HG03354 (cell line): ENCODE data around the gene DNAJC1.
"Not testable (repeated sequence)": the region's sequence is repeated elsewhere in the genome, so short reads cannot be mapped to it uniquely, and the experiment has no call there.

Experiments
- ATAC-seq: cut with Tn5 transposase; IDR thresholded peaks from one replicate; pipeline ENCODE4 v1.9.1; 2021; ENCODE audit warnings: mild to moderate bottlenecking; ENCODE audit not compliant: unreplicated experiment, poor library complexity, severe bottlenecking

Gene DNAJC1

DNA sequence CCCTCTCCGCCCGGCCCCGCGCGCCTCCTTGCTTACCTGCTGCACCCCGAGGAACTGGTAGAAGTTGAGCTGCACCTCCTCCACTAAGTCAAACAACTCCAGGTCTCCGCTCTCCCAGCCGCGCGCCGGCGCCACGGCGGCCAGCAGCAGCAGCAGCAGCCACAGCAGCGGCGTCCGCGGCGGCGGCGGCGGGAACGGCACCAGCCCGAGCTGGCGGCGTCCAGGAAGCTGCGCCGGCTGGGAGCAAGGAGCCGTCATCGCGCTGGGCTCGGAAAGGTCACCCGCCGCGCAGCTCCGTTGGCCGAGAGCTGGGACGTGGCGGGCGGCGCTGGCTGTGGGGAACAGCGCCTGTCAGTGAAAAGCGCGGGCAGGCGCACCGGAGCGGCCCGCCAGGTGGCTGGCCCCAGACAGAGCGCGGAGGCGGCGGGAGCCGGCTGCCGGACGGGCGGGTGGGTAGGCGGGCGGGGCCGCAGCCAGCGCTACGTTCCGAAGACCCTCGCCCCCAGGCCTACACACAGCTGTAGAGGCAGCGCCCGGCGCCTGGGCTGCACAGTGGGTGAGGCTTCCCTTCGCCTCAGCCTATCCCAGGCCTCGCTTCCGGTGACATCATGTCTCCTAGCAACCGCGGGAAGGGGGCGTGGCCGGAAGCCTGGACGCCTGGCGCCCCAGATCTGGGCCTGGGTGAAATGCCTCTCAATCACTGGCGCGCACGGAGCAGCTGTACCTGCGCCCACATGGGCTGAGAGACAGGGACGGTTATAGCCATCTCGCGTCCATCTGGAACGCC lies at the start of gene DNAJC1:
TSS of gene DNAJC1 (minus strand) at position 554 of the 787 bp plus-strand sequence. CDS start at position 258, 296 bp downstream.
- peak; percentile 94 for ATAC-seq

DNA sequence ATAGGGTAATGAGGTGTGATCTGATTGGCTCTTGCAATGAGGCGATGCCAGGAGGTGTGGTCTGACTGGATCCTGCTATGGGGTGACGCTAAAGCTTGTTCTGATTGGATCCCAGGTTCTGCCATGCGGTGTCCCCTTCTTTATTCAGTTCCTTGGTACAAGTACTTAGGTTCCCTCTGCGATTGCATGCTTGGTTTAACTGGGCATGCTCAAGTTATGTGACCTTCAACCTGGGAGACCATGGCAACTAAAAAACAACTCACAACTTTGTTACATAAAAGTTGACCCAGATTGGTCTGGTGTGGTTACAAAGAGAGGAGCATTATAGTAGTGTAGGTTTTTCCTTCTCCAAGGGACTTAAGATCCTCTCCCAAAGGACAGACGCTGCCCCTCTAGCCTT lies 49.5 kb upstream of the DNAJC1 start:
- no peak for ATAC-seq

DNA sequence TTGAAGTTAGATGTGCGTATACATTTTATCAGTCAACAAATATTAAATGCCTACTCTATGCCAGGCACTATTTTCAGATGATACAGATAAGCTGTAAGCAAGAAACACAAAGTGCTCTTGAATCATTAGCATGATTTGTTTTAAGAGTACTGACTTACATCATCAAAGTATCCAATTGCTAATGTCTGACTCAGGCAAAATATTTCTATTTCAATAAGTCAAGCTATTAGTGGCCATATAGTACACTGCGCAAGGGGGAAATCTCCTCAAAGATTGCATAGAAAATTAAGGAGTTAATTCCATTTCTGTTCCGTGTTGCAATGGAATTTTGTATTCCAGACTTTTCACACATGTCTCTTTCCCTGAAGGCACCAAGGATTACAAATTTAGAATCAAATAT lies 46.1 kb upstream of the DNAJC1 start:
- ATAC-seq = no peak

DNA sequence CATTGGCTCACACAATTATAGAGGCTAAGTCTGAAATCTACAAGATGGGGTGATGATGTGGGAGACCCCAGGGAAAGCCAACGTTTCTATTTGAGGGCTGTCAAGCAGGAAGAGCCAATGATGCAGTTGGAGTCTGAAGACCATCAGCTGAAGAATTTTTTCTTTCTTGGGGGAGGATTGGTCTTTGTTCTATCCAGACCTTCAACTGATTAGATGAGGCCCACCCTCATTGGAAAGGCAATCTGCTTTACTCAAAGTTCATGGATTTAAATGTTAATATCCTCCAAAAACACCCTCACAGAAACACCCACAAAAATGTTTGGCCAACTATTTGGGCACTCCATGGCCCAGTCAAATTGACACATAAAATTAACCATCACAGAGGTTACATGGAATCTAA lies 44.3 kb upstream of the DNAJC1 start:
- no peak for ATAC-seq

DNA sequence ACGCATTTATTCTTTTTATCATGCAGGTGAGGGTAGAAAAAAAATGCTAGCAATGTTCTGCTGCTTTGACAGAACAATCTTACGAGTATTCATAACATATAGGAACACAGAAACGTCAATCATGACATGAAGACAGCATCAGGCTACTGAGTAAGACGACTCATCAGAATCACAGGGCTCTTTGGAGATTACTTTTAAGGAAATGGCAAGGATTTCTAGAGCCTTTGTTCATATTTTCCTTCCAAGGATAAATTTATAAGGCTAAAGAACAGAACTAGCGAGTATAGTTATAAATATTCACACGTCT lies 39.8 kb upstream of the DNAJC1 start:
- no peak for ATAC-seq

- ATAC-seq = no peak
Measured at GRCh38 chr10:22042557-22043326, 39.2 kb upstream of the DNAJC1 start.

DNA sequence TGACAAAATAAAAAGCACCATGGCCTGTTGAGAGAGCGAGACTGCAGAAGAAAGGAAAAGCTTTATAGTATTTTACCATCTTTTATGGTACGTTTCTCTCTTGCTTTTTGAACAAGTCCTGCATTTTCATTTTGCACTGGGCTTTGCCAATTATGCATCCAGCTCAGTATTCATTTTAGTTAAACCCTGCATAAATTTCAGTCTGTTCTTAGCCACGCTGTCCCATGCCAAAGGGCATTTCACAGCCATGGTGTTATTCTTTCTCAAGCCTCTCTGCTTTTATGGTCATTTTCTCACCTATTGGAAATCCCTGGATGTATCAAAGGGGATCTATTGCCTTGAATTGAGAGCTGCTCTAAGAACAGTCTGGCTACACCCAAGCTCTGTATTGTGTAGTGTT lies 30.8 kb upstream of the DNAJC1 start:
- ATAC-seq = no peak

- not testable (repeated sequence) for ATAC-seq
Measured at GRCh38 chr10:22032268-22032667, 28.7 kb upstream of the DNAJC1 start.

DNA sequence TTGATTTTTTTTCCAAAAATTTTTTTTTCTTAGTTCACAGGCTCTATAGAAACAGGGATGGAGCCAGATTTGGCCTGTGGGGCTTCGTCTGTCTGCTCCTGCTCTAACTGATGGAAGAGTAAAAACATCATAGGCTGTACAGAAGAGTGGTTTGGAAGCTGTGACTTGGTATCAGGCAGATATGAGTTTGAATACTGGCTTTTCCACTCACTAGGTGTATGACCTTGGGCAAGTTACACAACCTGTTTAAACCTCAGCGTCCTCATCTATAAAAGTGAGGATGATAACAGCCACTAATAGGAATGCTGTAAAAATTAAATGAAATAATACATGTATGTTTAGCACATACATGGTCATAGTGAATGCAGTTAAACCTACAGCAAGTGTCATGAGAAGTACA lies 26.9 kb upstream of the DNAJC1 start:
- ATAC-seq = no peak

DNA sequence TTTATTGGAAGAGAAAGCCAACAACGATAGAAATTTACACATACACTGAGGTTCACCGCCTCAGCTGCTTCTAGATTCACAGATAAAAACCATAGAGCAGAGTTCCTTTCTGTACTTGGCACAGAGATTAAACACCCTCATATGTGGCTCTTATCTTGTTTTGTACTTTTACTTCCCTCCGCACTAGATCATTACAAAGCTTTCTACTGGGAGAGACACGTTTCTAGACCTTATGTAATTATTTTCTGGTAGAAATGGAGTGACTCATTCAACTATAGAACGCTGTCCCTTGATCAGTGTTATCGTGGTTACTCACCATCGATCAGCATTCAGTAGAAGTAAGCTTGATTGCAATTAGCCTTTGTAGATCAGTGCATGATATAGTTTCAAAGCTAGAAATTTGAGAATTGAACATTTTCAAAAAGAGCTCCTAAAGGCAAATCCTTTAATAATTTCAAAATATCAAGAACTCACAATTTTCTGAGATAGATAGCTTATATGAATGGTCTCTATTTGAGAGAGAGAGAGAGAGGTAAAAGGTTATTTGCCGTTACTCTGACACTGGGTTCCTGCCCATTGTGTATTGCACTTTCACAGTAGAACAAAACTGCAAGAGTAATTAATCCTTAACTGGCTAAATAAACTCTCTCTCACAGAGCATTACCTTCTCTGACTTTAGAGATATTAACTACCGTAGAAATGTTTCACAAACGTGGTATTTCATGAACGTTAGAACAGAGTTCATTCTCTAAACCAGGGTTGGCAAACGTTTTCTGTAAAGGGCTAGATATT lies 26.1 kb upstream of the DNAJC1 start:
- no peak for ATAC-seq

DNA sequence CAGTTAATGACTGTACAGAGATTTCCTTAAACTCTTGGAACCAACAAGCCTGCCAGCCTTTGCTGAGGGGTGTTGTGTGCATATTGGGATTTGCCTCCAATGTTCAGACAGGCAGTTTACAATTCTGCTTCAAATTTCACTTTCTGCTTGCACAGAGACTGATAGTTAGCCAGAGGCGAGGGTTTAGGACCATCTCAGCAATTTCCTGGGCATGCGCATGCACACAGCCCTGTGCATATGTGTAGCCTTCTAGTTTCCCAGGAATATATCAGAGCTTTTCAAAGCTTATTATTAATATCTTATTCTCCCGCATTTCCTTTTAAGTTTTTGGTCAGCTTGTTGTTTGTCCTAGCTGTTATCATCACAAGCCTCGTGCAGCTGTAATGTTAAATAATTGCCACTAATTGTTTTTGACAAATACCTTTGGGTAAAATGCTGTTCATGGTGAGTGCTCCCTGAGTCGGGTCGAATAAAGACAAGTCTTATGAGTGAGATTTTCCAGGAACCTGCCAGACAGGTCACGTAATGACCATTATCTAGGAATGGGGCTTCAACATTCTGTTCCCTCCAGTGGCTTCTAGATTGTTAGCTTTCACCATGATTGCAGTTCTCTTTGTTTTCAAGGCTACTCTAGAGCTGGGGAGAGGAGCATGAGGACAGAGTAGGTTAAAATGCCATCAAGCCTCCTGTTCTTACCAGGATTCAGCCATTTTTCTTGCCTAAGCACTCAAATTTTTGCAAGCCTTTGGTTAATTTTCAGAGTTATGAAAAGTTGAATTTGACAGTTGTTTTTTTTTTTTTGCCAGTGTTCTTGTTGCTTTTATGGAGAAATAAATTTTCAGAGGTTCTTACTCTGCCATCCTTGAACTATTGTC lies 24.1 kb upstream of the DNAJC1 start:
- no peak for ATAC-seq

GRCh38 chr10:22026287-22026686 lies 22.8 kb upstream of the DNAJC1 start:
- ATAC-seq = no peak

DNA sequence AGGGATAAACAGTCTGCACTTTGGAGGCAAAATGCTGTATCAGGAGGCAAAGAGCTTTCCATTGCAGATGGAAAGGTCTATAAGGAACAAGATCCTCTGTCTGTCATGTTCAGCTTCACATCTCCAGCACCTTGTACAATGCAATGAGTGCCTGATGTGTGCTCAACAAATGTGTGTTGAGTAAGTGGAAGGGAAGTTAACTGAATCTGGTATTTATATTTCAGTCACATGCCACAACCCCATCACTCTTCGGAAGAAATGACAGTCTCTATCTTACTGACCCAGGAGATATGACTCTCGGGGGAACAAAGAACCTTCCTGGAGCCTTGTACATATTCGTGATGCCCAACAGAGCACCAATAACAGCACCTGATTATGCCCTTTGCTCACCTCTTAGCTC lies 20.0 kb upstream of the DNAJC1 start:
- no peak for ATAC-seq

DNA sequence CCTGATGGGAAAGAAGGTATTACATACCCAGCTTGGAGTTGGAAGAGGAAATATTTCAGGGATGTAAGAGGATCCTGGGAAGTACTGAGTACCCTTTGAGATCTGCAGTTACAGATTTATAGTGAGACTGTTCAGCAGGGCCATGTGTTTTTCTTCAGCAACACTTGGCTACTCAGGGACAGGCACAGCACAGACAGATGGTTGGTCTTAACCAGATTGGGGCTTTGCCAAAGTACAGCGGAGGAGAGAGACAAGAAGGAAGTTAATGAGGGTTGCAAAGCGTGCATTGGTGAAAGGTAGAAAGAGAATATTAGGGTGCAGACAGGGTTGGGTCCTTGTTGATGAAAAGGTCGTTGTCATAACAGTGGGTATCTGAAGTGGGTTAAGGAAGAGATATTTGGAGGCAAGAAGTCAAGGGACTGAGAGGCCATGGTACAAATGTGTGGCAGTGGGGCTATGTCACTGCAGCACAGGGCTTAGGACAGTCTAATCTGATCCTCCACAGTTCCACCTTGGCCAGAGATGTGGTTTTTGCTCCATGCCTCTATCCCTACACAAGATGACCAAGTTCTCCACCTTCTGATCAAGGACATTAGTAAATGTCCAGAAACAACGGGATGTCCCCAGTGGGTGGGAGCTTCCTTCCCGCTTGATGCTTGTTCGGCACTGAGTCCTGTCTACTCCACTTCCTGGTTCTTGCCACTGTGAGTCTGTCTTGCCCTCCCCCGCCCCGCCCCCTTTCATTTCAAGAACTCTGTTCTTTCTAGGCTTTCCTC lies 18.9 kb upstream of the DNAJC1 start:
- ATAC-seq = no peak

DNA sequence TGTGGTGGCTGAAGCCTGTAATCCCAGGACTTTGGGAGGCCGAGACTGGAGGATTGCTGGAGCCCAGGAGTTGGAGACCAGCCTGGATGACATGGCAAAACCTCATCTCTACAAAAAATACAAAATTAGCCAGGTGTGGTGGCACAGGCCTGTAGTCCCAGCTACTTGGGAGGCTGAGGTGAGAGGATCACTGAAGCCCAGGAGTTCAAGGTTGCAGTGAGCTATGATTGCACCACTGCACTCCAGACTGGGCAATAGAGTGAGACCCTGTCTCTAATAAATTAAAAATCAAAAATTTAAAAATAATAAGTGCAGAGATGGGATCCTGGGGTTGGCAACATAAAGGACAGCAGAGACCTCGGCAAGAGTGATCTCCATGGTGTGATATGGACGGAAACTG lies 17.6 kb upstream of the DNAJC1 start:
- not testable (repeated sequence) for ATAC-seq

- no peak for ATAC-seq
Measured at GRCh38 chr10:22017283-22018020, 13.9 kb upstream of the DNAJC1 start.

GRCh38 chr10:22016046-22016705 lies 12.6 kb upstream of the DNAJC1 start:
- no peak for ATAC-seq

GRCh38 chr10:22010973-22011408 lies 7.5 kb upstream of the DNAJC1 start:
- no peak for ATAC-seq
